ENCODE results near the gene EPB41. TPM values are rescaled to one million over a fixed set of nuclear protein-coding genes. Genes with fewer than 3 reads are reported as not detected.

Gene EPB41
- total RNA-seq, 1 donor from 2014 or later, result 15.5 TPM

DNA sequence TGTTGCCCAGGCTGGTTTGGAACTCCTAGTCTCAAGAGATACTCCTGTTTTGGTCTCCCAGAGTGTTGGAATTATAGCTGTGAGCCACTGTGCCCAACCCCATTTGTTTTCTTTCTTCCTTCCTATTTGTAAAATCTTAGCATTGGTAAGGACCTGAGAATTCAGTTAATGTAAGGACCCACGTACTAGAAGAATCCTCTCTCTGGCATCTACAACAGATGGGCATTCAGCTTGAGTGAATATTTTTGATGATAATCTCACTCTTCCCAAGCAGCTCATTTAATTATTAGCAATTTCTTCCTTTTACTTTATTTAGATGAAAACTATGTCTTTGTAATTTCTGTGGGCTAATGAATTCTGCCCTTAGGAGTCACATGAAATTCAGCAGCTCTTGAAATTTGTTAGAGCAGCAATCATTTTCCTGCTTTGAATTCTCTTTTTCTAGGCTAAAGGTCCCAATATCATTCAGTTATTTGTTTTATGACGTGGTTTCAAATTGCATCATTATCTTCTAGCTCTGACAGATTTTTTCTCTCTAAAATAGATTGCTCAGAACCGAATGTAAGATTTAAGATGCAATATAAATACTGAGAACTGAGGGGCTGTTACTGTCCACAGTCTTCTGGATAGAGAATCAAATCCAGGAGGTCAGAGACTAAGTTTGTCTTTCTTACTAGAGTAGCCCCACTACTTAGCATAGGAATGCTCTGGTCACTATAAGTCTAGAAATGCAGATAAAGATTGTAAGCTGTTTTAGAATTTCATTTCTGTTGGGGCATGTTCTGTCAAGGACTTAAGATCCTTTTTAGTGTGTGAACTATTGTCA, 59.4 kb downstream of the EPB41 start:
- TF ChIP-seq CTCF (conservative IDR thresholded peaks at IDR 0.05; ENCODE audit: low read depth, low read length), result no peak
- no peak overlapping the region for H3K4me3 ChIP-seq (ENCODE audit: low read depth, low read length)
- DNase-seq (ENCODE audit: low read depth), result no peak

GRCh38 chr1:28974432-28974831, 60.1 kb downstream of the EPB41 start:
- no peak for TF ChIP-seq CTCF (conservative IDR thresholded peaks at IDR 0.05; ENCODE audit: low read depth, low read length)
- DNase-seq (ENCODE audit: low read depth), result no peak
- no peak overlapping the region for H3K4me3 ChIP-seq (ENCODE audit: low read depth, low read length)

- no peak for TF ChIP-seq CTCF (conservative IDR thresholded peaks at IDR 0.05; ENCODE audit: low read depth, low read length)
- DNase-seq (ENCODE audit: low read depth), result no peak
- no peak overlapping the region for H3K4me3 ChIP-seq (ENCODE audit: low read depth, low read length)
Observed at GRCh38 chr1:28976248-28976647, 61.9 kb downstream of the EPB41 start.

GRCh38 chr1:28981210-28981609, 66.8 kb downstream of the EPB41 start:
- no peak for TF ChIP-seq CTCF (conservative IDR thresholded peaks at IDR 0.05; ENCODE audit: low read depth, low read length)
- no peak overlapping the region for H3K4me3 ChIP-seq (ENCODE audit: low read depth, low read length)
- no peak for DNase-seq (ENCODE audit: low read depth)

DNA sequence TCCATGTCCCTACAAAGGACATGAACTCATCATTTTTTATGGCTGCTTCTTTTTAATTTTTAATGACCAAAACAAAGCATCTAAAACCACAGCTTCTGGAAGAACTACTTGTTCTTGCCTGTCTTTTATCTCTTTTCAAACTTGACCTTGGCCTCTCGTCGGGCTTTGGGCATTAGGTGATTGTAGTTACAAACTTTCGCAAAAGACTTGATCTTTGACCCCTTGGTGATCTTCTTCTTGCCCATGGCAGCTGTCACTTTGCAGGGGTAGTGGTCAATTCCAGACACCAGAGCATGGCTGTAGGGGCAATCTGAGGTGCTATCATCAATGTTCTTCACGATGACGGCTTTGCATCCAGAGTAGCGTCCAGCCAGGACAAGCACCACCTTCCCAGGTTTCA, 67.8 kb downstream of the EPB41 start:
- no peak for DNase-seq (ENCODE audit: low read depth)
- H3K4me3 ChIP-seq (ENCODE audit: low read depth, low read length), result no peak overlapping the region
- TF ChIP-seq CTCF (conservative IDR thresholded peaks at IDR 0.05; ENCODE audit: low read depth, low read length), result no peak

DNA sequence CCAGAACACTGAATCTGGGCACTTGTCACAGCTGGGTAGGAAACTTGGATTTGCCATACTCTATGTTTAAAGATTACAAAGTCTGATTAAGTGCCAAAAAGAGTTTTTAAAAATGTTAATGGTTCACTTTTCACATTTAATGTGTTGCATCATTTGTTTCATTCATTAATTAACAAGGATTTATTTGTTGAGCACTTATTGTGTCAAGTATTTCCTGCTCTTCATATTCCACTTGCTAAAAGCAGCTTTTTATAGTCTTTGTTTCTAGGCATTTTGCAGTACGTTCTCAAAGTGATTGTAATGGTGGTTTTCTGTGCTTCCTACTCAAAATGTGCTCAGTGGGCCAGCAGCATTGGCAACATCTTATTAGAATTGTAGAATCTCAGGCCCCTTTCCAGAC, 68.7 kb downstream of the EPB41 start:
- DNase-seq (ENCODE audit: low read depth), result no peak
- no peak overlapping the region for H3K4me3 ChIP-seq (ENCODE audit: low read depth, low read length)
- TF ChIP-seq CTCF (conservative IDR thresholded peaks at IDR 0.05; ENCODE audit: low read depth, low read length), result no peak
